SK-N-SH treated with all-trans-retinoic acid at 6 μM for 48 hours (cell line): Measurements from ENCODE around the gene TET3.

ENCODE experiments used
- ATAC-seq: fragments of 200-7000 bp; cut with Tn5 transposase; 3 replicates; pipeline ENCODE4 v1.9.1; 2020; ENCODE audit warnings: mild to moderate bottlenecking, moderate library complexity
- ARNTL ChIP-seq: fragments of 450-650 bp; formaldehyde crosslinking; IDR thresholded peaks from 2 replicates; pipeline ENCODE4 v1.5.0; 2020; ENCODE audit warnings: low read depth, mild to moderate bottlenecking, moderate library complexity, borderline replicate concordance
- BACH2 ChIP-seq: fragments of 250-450 bp; sonication (Bioruptor Pico); IDR thresholded peaks from 2 replicates; pipeline ENCODE4 v1.9.0; 2021; ENCODE audit warnings: mild to moderate bottlenecking, borderline replicate concordance
- ESRRG ChIP-seq: fragments of 250-450 bp; sonication (Bioruptor Pico); IDR thresholded peaks from 2 replicates; pipeline ENCODE4 v1.6.1; 2021; ENCODE audit warnings: mild to moderate bottlenecking
- GLIS3 ChIP-seq: fragments of 250-450 bp; sonication (Bioruptor Pico); IDR thresholded peaks from 2 replicates; pipeline ENCODE4 v1.5.0; 2020; ENCODE audit warnings: mild to moderate bottlenecking, moderate library complexity
- ISL1 ChIP-seq: fragments of 250-450 bp; sonication (Bioruptor Pico); IDR thresholded peaks from 2 replicates; pipeline ENCODE4 v2.1.2; 2022; ENCODE audit warnings: mild to moderate bottlenecking, moderate library complexity
- OSR1 ChIP-seq: fragments of 250-450 bp; sonication (Bioruptor Pico); IDR thresholded peaks from 2 replicates; pipeline ENCODE4 v1.8.0; 2022; ENCODE audit warnings: moderate library complexity, mild to moderate bottlenecking, inconsistent platforms
- PATZ1 ChIP-seq: fragments of 250-450 bp; sonication (Bioruptor Pico); IDR thresholded peaks from 2 replicates; pipeline ENCODE4 v1.8.0; 2020; ENCODE audit warnings: mild to moderate bottlenecking, moderate library complexity, borderline replicate concordance
- POU6F1 ChIP-seq: fragments of 250-450 bp; sonication (Bioruptor Pico); IDR thresholded peaks from 2 replicates; pipeline ENCODE4 v1.8.0; 2021; ENCODE audit warnings: low read depth, mild to moderate bottlenecking, moderate library complexity, borderline replicate concordance
- RARB ChIP-seq: fragments of 250-450 bp; sonication (Bioruptor Pico); IDR thresholded peaks from 2 replicates; pipeline ENCODE4 v1.8.0; 2021; ENCODE audit warnings: mild to moderate bottlenecking, moderate library complexity
- SNAI2 ChIP-seq: fragments of 250-450 bp; sonication (Bioruptor Pico); IDR thresholded peaks from 2 replicates; pipeline ENCODE4 v1.5.0; 2020; ENCODE audit warnings: mild to moderate bottlenecking, moderate library complexity
- TCF4 ChIP-seq: fragments of 250-450 bp; sonication (Bioruptor Pico); IDR thresholded peaks from 2 replicates; pipeline ENCODE4 v1.8.0; 2021; ENCODE audit warnings: mild to moderate bottlenecking, moderate library complexity, borderline replicate concordance
- TOX ChIP-seq: fragments of 250-450 bp; sonication (Bioruptor Pico); IDR thresholded peaks from 2 replicates; pipeline ENCODE4 v1.8.0; 2021; ENCODE audit warnings: mild to moderate bottlenecking, moderate library complexity, borderline replicate concordance
- TSHZ2 ChIP-seq: fragments of 250-450 bp; sonication (Bioruptor Pico); IDR thresholded peaks from 2 replicates; pipeline ENCODE4 v1.5.0; 2020; ENCODE audit warnings: mild to moderate bottlenecking, moderate library complexity
- ZC3H10 ChIP-seq: fragments of 250-450 bp; sonication (Bioruptor Pico); IDR thresholded peaks from 2 replicates; pipeline ENCODE4 v1.5.1; 2021; ENCODE audit warnings: mild to moderate bottlenecking, moderate library complexity
- ZFP3 ChIP-seq: fragments of 250-450 bp; sonication (Bioruptor Pico); IDR thresholded peaks from 2 replicates; pipeline ENCODE4 v1.5.0; 2020; ENCODE audit warnings: mild to moderate bottlenecking, moderate library complexity
- ZFP30 ChIP-seq: fragments of 450-650 bp; formaldehyde crosslinking; IDR thresholded peaks from 2 replicates; pipeline ENCODE4 v1.5.0; 2022; ENCODE audit warnings: mild to moderate bottlenecking, moderate library complexity
- ZNF565 ChIP-seq: fragments of 450-650 bp; formaldehyde crosslinking; conservative IDR thresholded peaks from 2 replicates; pipeline ENCODE4 v1.5.0; 2020; ENCODE audit warnings: low read depth, mild to moderate bottlenecking, moderate library complexity
- ZNF70 ChIP-seq: fragments of 450-650 bp; formaldehyde crosslinking; IDR thresholded peaks from 2 replicates; pipeline ENCODE4 v1.5.0; 2020; ENCODE audit warnings: mild to moderate bottlenecking, moderate library complexity
- ZNF8 ChIP-seq: fragments of 450-650 bp; formaldehyde crosslinking; IDR thresholded peaks from 2 replicates; pipeline ENCODE4 v1.5.0; 2020; ENCODE audit warnings: mild to moderate bottlenecking, moderate library complexity
- TF ChIP-seq, protein P1 (sequence below): fragments of 250-450 bp; sonication (Bioruptor Pico); IDR thresholded peaks from 2 replicates; pipeline ENCODE4 v1.5.1; 2020; ENCODE audit warnings: low read depth, mild to moderate bottlenecking, moderate library complexity
- TF ChIP-seq, protein P2 (sequence below): fragments of 250-450 bp; sonication (Bioruptor Pico); IDR thresholded peaks from 2 replicates; pipeline ENCODE4 v1.5.1; 2021; ENCODE audit warnings: mild to moderate bottlenecking, moderate library complexity

Gene TET3

GRCh38 chr2:73990531-73990930 is 5.8 kb downstream of the TET3 start:
- TF ChIP-seq TOX (CRISPR knock-in tag) (no peak), ZNF565 (no peak), ZFP30 (CRISPR knock-in tag) (no peak), OSR1 (no peak), BACH2 (CRISPR knock-in tag) (no peak), SNAI2 (CRISPR knock-in tag) (no peak), GLIS3 (CRISPR knock-in tag) (no peak), PATZ1 (CRISPR knock-in tag) (no peak), ZC3H10 (CRISPR knock-in tag) (no peak), ZNF70 (no peak), ISL1 (CRISPR knock-in tag) (no peak), POU6F1 (CRISPR knock-in tag) (no peak), ZNF8 (CRISPR knock-in tag) (no peak), ARNTL (CRISPR knock-in tag) (no peak), ESRRG (CRISPR knock-in tag) (no peak), RARB (no peak)
- TF ChIP-seq, protein P1, sequence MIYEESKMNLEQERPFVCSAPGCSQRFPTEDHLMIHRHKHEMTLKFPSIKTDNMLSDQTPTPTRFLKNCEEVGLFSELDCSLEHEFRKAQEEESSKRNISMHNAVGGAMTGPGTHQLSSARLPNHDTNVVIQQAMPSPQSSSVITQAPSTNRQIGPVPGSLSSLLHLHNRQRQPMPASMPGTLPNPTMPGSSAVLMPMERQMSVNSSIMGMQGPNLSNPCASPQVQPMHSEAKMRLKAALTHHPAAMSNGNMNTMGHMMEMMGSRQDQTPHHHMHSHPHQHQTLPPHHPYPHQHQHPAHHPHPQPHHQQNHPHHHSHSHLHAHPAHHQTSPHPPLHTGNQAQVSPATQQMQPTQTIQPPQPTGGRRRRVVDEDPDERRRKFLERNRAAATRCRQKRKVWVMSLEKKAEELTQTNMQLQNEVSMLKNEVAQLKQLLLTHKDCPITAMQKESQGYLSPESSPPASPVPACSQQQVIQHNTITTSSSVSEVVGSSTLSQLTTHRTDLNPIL (CRISPR knock-in tag), result no peak
- ATAC-seq, result no peak

- TF ChIP-seq, protein P1 (CRISPR knock-in tag), result no peak
- TF ChIP-seq ZC3H10 (CRISPR knock-in tag) (no peak), ISL1 (CRISPR knock-in tag) (no peak), ZNF565 (no peak), ZNF70 (no peak), ZNF8 (CRISPR knock-in tag) (no peak), TSHZ2 (no peak), TOX (CRISPR knock-in tag) (no peak), RARB (no peak), ZFP3 (no peak), OSR1 (no peak), TCF4 (CRISPR knock-in tag) (no peak)
- TF ChIP-seq, protein P2, sequence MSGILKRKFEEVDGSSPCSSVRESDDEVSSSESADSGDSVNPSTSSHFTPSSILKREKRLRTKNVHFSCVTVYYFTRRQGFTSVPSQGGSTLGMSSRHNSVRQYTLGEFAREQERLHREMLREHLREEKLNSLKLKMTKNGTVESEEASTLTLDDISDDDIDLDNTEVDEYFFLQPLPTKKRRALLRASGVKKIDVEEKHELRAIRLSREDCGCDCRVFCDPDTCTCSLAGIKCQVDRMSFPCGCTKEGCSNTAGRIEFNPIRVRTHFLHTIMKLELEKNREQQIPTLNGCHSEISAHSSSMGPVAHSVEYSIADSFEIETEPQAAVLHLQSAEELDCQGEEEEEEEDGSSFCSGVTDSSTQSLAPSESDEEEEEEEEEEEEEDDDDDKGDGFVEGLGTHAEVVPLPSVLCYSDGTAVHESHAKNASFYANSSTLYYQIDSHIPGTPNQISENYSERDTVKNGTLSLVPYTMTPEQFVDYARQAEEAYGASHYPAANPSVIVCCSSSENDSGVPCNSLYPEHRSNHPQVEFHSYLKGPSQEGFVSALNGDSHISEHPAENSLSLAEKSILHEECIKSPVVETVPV (CRISPR knock-in tag), result no peak
- no peak for ATAC-seq
These were observed 7.3 kb downstream of the TET3 start for GRCh38 chr2:73992036-73992435.

GRCh38 chr2:73993376-73993775 is 8.7 kb downstream of the TET3 start:
- ATAC-seq, result no peak
- TF ChIP-seq ZNF70, result no peak
- no peak for TF ChIP-seq ARNTL (CRISPR knock-in tag)
- no peak for TF ChIP-seq BACH2 (CRISPR knock-in tag)
- TF ChIP-seq PATZ1 (CRISPR knock-in tag), result no peak
- no peak for TF ChIP-seq TCF4 (CRISPR knock-in tag)
- no peak for TF ChIP-seq RARB
